Stimulated activated CD8-positive, alpha-beta memory T cell treated with anti-CD3 and anti-CD28 coated beads, Interleukin-2, amount 100 ng/mL, for 1 hour (primary cell): ENCODE data around the gene SDC1.
"Not testable (repeated sequence)": the region's sequence is repeated elsewhere in the genome, so short reads cannot be mapped to it uniquely, and the experiment has no call there.

Experiments used
- DNase-seq, 2 donors: peaks; one replicate each; pipeline ENCODE4 v3.0.0-alpha.2; 2020; ENCODE audit warnings: low read depth in 2 of 2

SDC1 gene

GRCh38 chr2:20198001-20198400 is 26.9 kb downstream of the SDC1 start:
- DNase-seq = no peak

- no peak for DNase-seq
Observed at GRCh38 chr2:20197192-20197591, 27.7 kb downstream of the SDC1 start.

GRCh38 chr2:20196657-20197161 is 28.2 kb downstream of the SDC1 start:
- no peak for DNase-seq

- no peak for DNase-seq
Observed at GRCh38 chr2:20196053-20196656, 28.8 kb downstream of the SDC1 start.

- DNase-seq = no peak
Observed at GRCh38 chr2:20195431-20196033, 29.4 kb downstream of the SDC1 start.

- DNase-seq = not testable (repeated sequence)
Observed at GRCh38 chr2:20195016-20195411, 29.9 kb downstream of the SDC1 start.

GRCh38 chr2:20194097-20195015 is 30.6 kb downstream of the SDC1 start:
- DNase-seq = no peak

GRCh38 chr2:20193185-20193584 is 31.7 kb downstream of the SDC1 start:
- DNase-seq = no peak

GRCh38 chr2:20192781-20193180 is 32.1 kb downstream of the SDC1 start:
- no peak for DNase-seq

GRCh38 chr2:20191714-20192569 is 33.0 kb downstream of the SDC1 start:
- no peak for DNase-seq

GRCh38 chr2:20190876-20191713 is 33.8 kb downstream of the SDC1 start:
- no peak for DNase-seq

GRCh38 chr2:20190170-20190569 is 34.8 kb downstream of the SDC1 start:
- DNase-seq = no peak

GRCh38 chr2:20189299-20189931 is 35.5 kb downstream of the SDC1 start:
- DNase-seq = no peak

- DNase-seq = no peak
Observed at GRCh38 chr2:20188851-20189250, 36.1 kb downstream of the SDC1 start.

GRCh38 chr2:20188201-20188600 is 36.7 kb downstream of the SDC1 start:
- DNase-seq = no peak

GRCh38 chr2:20187331-20187730 is 37.6 kb downstream of the SDC1 start:
- no peak for DNase-seq

GRCh38 chr2:20186855-20187187 is 38.1 kb downstream of the SDC1 start:
- DNase-seq = no peak

GRCh38 chr2:20186078-20186854 is 38.7 kb downstream of the SDC1 start:
- DNase-seq = no peak

GRCh38 chr2:20185176-20186022 is 39.5 kb downstream of the SDC1 start:
- DNase-seq = no peak
